K562 (cell line): ENCODE data around the gene PARD3B. TPM values are rescaled to one million over a fixed set of nuclear protein-coding genes. Genes with fewer than 3 reads are reported as not detected.

ENCODE experiments used
- ARNT ChIP-seq, 2 experiments: fragments of 450-650 bp; IDR thresholded peaks; 2 replicates each; pipeline ENCODE4 v1.6.1; 2016; ENCODE audit warnings: mild to moderate bottlenecking in 1 of 2
- ATF3 ChIP-seq, 2 experiments: fragments of 450-650 bp in 1 of 2; sonication (generic) in 1 of 2; formaldehyde crosslinking in 1 of 2; IDR thresholded peaks in 1 of 2; conservative IDR thresholded peaks in 1 of 2; 2 replicates each; pipeline versions ENCODE4 v1.6.1 to v1.8.1; 2016 to 2023; ENCODE audit warnings: mild to moderate bottlenecking in 2 of 2, moderate library complexity in 2 of 2, inconsistent platforms in 1 of 2, missing genetic modification reagents in 1 of 2
- KDM1A ChIP-seq, 2 experiments: fragments of 450-650 bp; IDR thresholded peaks; 2 replicates each; pipeline ENCODE4 v1.6.1; 2016; ENCODE audit warnings: mild to moderate bottlenecking in 2 of 2
- KLF1 ChIP-seq: fragments of 450-650 bp; IDR thresholded peaks from 2 replicates; pipeline ENCODE4 v1.6.1; 2016; ENCODE audit warnings: missing genetic modification characterization, missing compliant biosample characterization
- MEF2D ChIP-seq: conservative IDR thresholded peaks from 2 replicates; pipeline ENCODE4 v1.6.1; 2016; ENCODE audit warnings: low read depth, missing genetic modification characterization, missing compliant biosample characterization
- NCOR1 ChIP-seq: fragments of 450-650 bp; IDR thresholded peaks from 2 replicates; pipeline ENCODE4 v1.6.1; 2016; ENCODE audit warnings: mild to moderate bottlenecking, moderate library complexity
- PBX2 ChIP-seq, 2 experiments: IDR thresholded peaks in 1 of 2; conservative IDR thresholded peaks in 1 of 2; 2 replicates each; pipeline ENCODE4 v1.6.1; 2016; ENCODE audit warnings: low read depth in 2 of 2, mild to moderate bottlenecking in 1 of 2, missing compliant biosample characterization in 1 of 2, missing genetic modification characterization in 1 of 2, moderate library complexity in 1 of 2
- RAD51 ChIP-seq: fragments of 450-650 bp; IDR thresholded peaks from 2 replicates; pipeline ENCODE4 v1.7.1; 2016; ENCODE audit warnings: low read depth, mild to moderate bottlenecking, borderline replicate concordance
- SOX6 ChIP-seq: fragments of 450-650 bp; IDR thresholded peaks from 2 replicates; pipeline ENCODE4 v1.6.1; 2014; ENCODE audit warnings: mild to moderate bottlenecking
- TRIM24 ChIP-seq, 2 experiments: fragments of 450-650 bp; IDR thresholded peaks; 2 replicates each; pipeline ENCODE4 v1.6.1; 2016
- ZNF354B ChIP-seq: fragments of 250-450 bp; sonication (Bioruptor Pico); IDR thresholded peaks from 2 replicates; pipeline ENCODE4 v1.4.0; 2020
- polyA plus RNA-seq, 8 experiments: library from polyadenylated mRNA; depleted of rRNA in 4 of 8; stranded (reverse) in 5 of 8; unstranded in 3 of 8; fragments of >200 nt; fragmentation: Nextera tagmentation in 2 of 8; fragmentation: Illumina TruSeq in 1 of 8; extraction: Ambion mirVana in 2 of 8; extraction: Trizol in 1 of 8; gene quantifications; 2 replicates each; pipeline versions ENCODE4 v1.2.1 to v1.2.3, GENCODE V29; 2011 to 2014; ENCODE audit warnings: inconsistent platforms in 1 of 8, missing spikeins in 1 of 8
- total RNA-seq, 7 experiments: library from RNA; depleted of rRNA in 6 of 7; stranded (reverse); fragments of >200 nt in 6 of 7; fragmentation: Illumina TruSeq in 2 of 7; extraction: Trizol in 2 of 7; gene quantifications; 2 replicates each; pipeline versions ENCODE4 v1.2.1 to v1.2.3, GENCODE V29; 2011 to 2021; ENCODE audit warnings: low replicate concordance in 1 of 7
- TF ChIP-seq, protein P1 (sequence below): fragments of 450-650 bp; IDR thresholded peaks from 2 replicates; pipeline ENCODE4 v1.7.1; 2018; ENCODE audit warnings: mild to moderate bottlenecking, low read depth; ENCODE audit not compliant: partially characterized antibody
- TF ChIP-seq, protein P2 (sequence below): fragments of 450-650 bp; IDR thresholded peaks from 2 replicates; pipeline ENCODE4 v1.6.1; 2016; ENCODE audit warnings: mild to moderate bottlenecking

PARD3B gene
- total and polyA plus RNA-seq, 9 of the 15 experiments (the other 6 are each of a cell fraction or from before 2014, with no cell fraction given), result 0.15 to 3.0 (median 1.1) TPM

DNA sequence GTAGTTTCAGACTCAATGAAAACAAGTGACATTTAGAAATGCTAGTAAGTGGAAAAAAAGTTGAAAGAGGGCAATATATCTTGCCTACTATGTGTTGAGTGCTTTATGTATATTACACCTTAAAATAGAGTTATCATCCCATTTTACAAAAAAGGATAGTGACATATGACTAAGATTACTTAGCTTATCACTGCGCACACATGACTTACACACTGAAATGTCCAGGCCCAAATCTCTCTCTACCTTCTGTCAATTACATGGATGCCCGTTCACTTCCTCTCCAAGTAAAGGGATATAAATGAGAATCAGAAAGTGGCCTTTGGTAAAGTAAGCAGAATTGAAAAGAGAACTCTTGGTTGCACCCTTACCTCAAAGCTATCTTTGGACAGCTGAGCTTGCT is 3.6 kb upstream of the PARD3B start (continued):
- TF ChIP-seq PBX2 (CRISPR knock-in tag; IDR thresholded peaks at IDR 0.05; ENCODE audit: low read depth) (no peak), PBX2 (tag; conservative IDR thresholded peaks at IDR 0.05; ENCODE audit: low read depth) (peak; percentile 83), TRIM24 (IDR thresholded peaks at IDR 0.05) (0 out of 4 replicates have a peak, but pooled peaks of 1 of the 2 experiments have one; percentile 42), MEF2D (tag) (peak; percentile 92), RAD51 (0 out of 2 replicates have a peak, but pooled peaks have one; percentile 12), SOX6 (peak; percentile 54; the same call in 1 of the 2 replicates), KLF1 (tag) (no peak), ATF3 (IDR thresholded peaks at IDR 0.05) (peak; percentile 31; the same call in 1 of the 2 replicates), ATF3 (CRISPR knock-in tag; conservative IDR thresholded peaks at IDR 0.05) (no peak), NCOR1 (peak; percentile 64), ARNT (IDR thresholded peaks at IDR 0.05) (no peak), KDM1A (IDR thresholded peaks at IDR 0.05) (0 out of 4 replicates have a peak, but pooled peaks of 1 of the 2 experiments have one; percentile 15), ZNF354B (no peak)
- TF ChIP-seq, protein P1, sequence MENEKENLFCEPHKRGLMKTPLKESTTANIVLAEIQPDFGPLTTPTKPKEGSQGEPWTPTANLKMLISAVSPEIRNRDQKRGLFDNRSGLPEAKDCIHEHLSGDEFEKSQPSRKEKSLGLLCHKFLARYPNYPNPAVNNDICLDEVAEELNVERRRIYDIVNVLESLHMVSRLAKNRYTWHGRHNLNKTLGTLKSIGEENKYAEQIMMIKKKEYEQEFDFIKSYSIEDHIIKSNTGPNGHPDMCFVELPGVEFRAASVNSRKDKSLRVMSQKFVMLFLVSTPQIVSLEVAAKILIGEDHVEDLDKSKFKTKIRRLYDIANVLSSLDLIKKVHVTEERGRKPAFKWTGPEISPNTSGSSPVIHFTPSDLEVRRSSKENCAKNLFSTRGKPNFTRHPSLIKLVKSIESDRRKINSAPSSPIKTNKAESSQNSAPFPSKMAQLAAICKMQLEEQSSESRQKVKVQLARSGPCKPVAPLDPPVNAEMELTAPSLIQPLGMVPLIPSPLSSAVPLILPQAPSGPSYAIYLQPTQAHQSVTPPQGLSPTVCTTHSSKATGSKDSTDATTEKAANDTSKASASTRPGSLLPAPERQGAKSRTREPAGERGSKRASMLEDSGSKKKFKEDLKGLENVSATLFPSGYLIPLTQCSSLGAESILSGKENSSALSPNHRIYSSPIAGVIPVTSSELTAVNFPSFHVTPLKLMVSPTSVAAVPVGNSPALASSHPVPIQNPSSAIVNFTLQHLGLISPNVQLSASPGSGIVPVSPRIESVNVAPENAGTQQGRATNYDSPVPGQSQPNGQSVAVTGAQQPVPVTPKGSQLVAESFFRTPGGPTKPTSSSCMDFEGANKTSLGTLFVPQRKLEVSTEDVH, result no peak
- TF ChIP-seq, protein P2, sequence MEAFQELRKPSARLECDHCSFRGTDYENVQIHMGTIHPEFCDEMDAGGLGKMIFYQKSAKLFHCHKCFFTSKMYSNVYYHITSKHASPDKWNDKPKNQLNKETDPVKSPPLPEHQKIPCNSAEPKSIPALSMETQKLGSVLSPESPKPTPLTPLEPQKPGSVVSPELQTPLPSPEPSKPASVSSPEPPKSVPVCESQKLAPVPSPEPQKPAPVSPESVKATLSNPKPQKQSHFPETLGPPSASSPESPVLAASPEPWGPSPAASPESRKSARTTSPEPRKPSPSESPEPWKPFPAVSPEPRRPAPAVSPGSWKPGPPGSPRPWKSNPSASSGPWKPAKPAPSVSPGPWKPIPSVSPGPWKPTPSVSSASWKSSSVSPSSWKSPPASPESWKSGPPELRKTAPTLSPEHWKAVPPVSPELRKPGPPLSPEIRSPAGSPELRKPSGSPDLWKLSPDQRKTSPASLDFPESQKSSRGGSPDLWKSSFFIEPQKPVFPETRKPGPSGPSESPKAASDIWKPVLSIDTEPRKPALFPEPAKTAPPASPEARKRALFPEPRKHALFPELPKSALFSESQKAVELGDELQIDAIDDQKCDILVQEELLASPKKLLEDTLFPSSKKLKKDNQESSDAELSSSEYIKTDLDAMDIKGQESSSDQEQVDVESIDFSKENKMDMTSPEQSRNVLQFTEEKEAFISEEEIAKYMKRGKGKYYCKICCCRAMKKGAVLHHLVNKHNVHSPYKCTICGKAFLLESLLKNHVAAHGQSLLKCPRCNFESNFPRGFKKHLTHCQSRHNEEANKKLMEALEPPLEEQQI, result 0 out of 2 replicates have a peak, but pooled peaks have one; percentile 19
